H9 (cell line): ENCODE results near the gene CAT. TPM values are rescaled to one million over a fixed set of nuclear protein-coding genes. Genes with fewer than 3 reads are reported as not detected.

Source experiments
- DNase-seq: peaks from one replicate; pipeline ENCODE4 v3.0.0-alpha.2; 2017
- H2AFZ ChIP-seq: one replicate; pipeline ENCODE4 v1.6.1; 2013; ENCODE audit warnings: mild to moderate bottlenecking, low read length, control low read depth, moderate library complexity
- H2AK5ac ChIP-seq: 2 replicates; pipeline ENCODE4 v1.6.1; 2013; ENCODE audit warnings: low read length, control low read depth, mixed read lengths; ENCODE audit not compliant: insufficient read length
- H2BK120ac ChIP-seq: one replicate; pipeline ENCODE4 v1.6.1; 2013; ENCODE audit warnings: low read depth, mild to moderate bottlenecking, low read length, control low read depth, inconsistent platforms; ENCODE audit not compliant: poor library complexity, severe bottlenecking
- H2BK12ac ChIP-seq: 2 replicates; pipeline ENCODE4 v1.6.1; 2013; ENCODE audit warnings: low read length, control low read depth, mixed read lengths, low read depth; ENCODE audit not compliant: insufficient read length
- H2BK15ac ChIP-seq: 2 replicates; pipeline ENCODE4 v1.6.1; 2013; ENCODE audit warnings: low read depth, low read length, control low read depth
- H2BK20ac ChIP-seq: one replicate; pipeline ENCODE4 v1.6.1; 2013; ENCODE audit warnings: low read depth, mild to moderate bottlenecking, low read length, control low read depth, inconsistent platforms; ENCODE audit not compliant: poor library complexity, severe bottlenecking
- H2BK5ac ChIP-seq: 2 replicates; pipeline ENCODE4 v1.6.1; 2013; ENCODE audit warnings: low read length, control low read depth, mixed read lengths; ENCODE audit not compliant: insufficient read length
- H3K14ac ChIP-seq: 2 replicates; pipeline ENCODE4 v1.6.1; 2013; ENCODE audit warnings: low read length, control low read depth; ENCODE audit not compliant: insufficient read depth
- H3K18ac ChIP-seq: 2 replicates; pipeline ENCODE4 v1.6.1; 2013; ENCODE audit warnings: low read depth, mild to moderate bottlenecking, mixed read lengths, low read length, control low read depth; ENCODE audit not compliant: insufficient read length
- H3K23ac ChIP-seq: 2 replicates; pipeline ENCODE4 v1.6.1; 2013; ENCODE audit warnings: low read length, control low read depth, mixed read lengths, low read depth; ENCODE audit not compliant: insufficient read length
- H3K23me2 ChIP-seq: 2 replicates; pipeline ENCODE4 v1.6.1; 2013; ENCODE audit warnings: low read depth, mild to moderate bottlenecking, mixed read lengths, low read length, control low read depth; ENCODE audit not compliant: insufficient read length, poor library complexity, severe bottlenecking
- H3K27ac ChIP-seq: 2 replicates; pipeline ENCODE4 v1.5.1; 2013; ENCODE audit warnings: low read length, control low read depth, mixed read lengths, low read depth; ENCODE audit not compliant: insufficient read length
- H3K27me3 ChIP-seq: 2 replicates; pipeline ENCODE4 v1.6.1; 2013; ENCODE audit warnings: low read length, control low read depth, inconsistent platforms; ENCODE audit not compliant: insufficient read depth
- H3K4ac ChIP-seq: 2 replicates; pipeline ENCODE4 v1.6.1; 2013; ENCODE audit warnings: low read depth, mild to moderate bottlenecking, control low read depth, inconsistent platforms, low read length, moderate library complexity
- H3K4me1 ChIP-seq: 2 replicates; pipeline ENCODE4 v1.6.1; 2013; ENCODE audit warnings: low read length, control low read depth, inconsistent platforms; ENCODE audit not compliant: insufficient read depth
- H3K4me2 ChIP-seq: 2 replicates; pipeline ENCODE4 v1.6.1; 2013; ENCODE audit warnings: low read length, control low read depth, mixed read lengths; ENCODE audit not compliant: insufficient read length, insufficient read depth
- H3K56ac ChIP-seq: 2 replicates; pipeline ENCODE4 v1.6.1; 2013; ENCODE audit warnings: low read depth, mild to moderate bottlenecking, mixed read lengths, low read length, control low read depth; ENCODE audit not compliant: insufficient read length
- H3K79me1 ChIP-seq: 2 replicates; pipeline ENCODE4 v1.6.1; 2013; ENCODE audit warnings: low read depth, mild to moderate bottlenecking, moderate library complexity, low read length, control low read depth, inconsistent platforms; ENCODE audit not compliant: insufficient read depth, poor library complexity, severe bottlenecking
- H3K79me2 ChIP-seq: 2 replicates; pipeline ENCODE4 v1.6.1; 2013; ENCODE audit warnings: low read length, control low read depth, inconsistent platforms; ENCODE audit not compliant: insufficient read depth
- H3K9ac ChIP-seq: 2 replicates; pipeline ENCODE4 v1.6.1; 2013; ENCODE audit warnings: low read length, control low read depth, mixed read lengths; ENCODE audit not compliant: insufficient read length; ENCODE audit errors: extremely low read depth
- H3K9me3 ChIP-seq: one replicate; pipeline ENCODE4 v1.6.1; 2013; ENCODE audit warnings: low read depth, low read length, inconsistent platforms; ENCODE audit not compliant: control insufficient read depth
- H3T11ph ChIP-seq: one replicate; pipeline ENCODE4 v1.6.1; 2013; ENCODE audit warnings: mild to moderate bottlenecking, low read length, control low read depth, inconsistent platforms
- H4K20me1 ChIP-seq: one replicate; pipeline ENCODE4 v1.6.1; 2013; ENCODE audit not compliant: control insufficient read depth, insufficient read length, insufficient read depth
- H4K5ac ChIP-seq: 2 replicates; pipeline ENCODE4 v1.6.1; 2013; ENCODE audit warnings: low read depth, mild to moderate bottlenecking, mixed read lengths, low read length, control low read depth; ENCODE audit not compliant: insufficient read length
- H4K8ac ChIP-seq: replicated peaks from 2 replicates; pipeline ENCODE4 v1.6.1; 2013; ENCODE audit warnings: low read length, control low read depth, mixed read lengths, low read depth; ENCODE audit not compliant: insufficient read length
- H4K91ac ChIP-seq: 2 replicates; pipeline ENCODE4 v1.6.1; 2013; ENCODE audit warnings: low read depth, mild to moderate bottlenecking, moderate library complexity, mixed read lengths, low read length, control low read depth; ENCODE audit not compliant: insufficient read length
- H3K27ac Mint-ChIP-seq, 3 experiments: 2 replicates in 2 of 3; 3 replicates in 1 of 3; pipeline ENCODE4 v1.8.0; 2020 to 2021; ENCODE audit warnings: mixed read lengths in 3 of 3, mild to moderate bottlenecking in 1 of 3, moderate library complexity in 1 of 3
- H3K27me3 Mint-ChIP-seq: 2 replicates; pipeline ENCODE4 v1.8.0; 2021; ENCODE audit warnings: low read depth, mild to moderate bottlenecking, moderate library complexity, mixed read lengths
- H3K36me3 Mint-ChIP-seq, 3 experiments: 2 replicates in 2 of 3; 3 replicates in 1 of 3; pipeline ENCODE4 v1.8.0; 2020 to 2021; ENCODE audit warnings: low read depth in 3 of 3, mixed read lengths in 3 of 3; ENCODE audit not compliant: insufficient read depth in 1 of 3
- H3K4me1 Mint-ChIP-seq, 2 experiments: 2 replicates each; pipeline ENCODE4 v1.8.0; 2020; ENCODE audit warnings: mixed read lengths in 2 of 2
- H3K4me3 Mint-ChIP-seq, 2 experiments: 2 replicates in 1 of 2; 3 replicates in 1 of 2; pipeline ENCODE4 v1.8.0; 2020 to 2021; ENCODE audit warnings: mild to moderate bottlenecking in 2 of 2, mixed read lengths in 2 of 2, moderate library complexity in 1 of 2
- H3K9me3 Mint-ChIP-seq, 2 experiments: 2 replicates in 1 of 2; 3 replicates in 1 of 2; pipeline ENCODE4 v1.8.0; 2020; ENCODE audit warnings: mild to moderate bottlenecking in 2 of 2, mixed read lengths in 2 of 2, moderate library complexity in 1 of 2
- CTCF ChIP-seq: fragments of 200-600 bp; sonication (generic); conservative IDR thresholded peaks from 3 replicates; pipeline ENCODE4 v1.8.0; 2021; ENCODE audit warnings: antibody characterized with exemption, mild to moderate bottlenecking
- WGBS: extraction: QIAGEN DNeasy Blood & Tissue Kit; methylation state at CpG from one replicate; pipeline ENCODE4 v1.1.7; 2013; ENCODE audit warnings: missing lambda C conversion rate, low lambda C conversion rate, mixed read lengths; ENCODE audit not compliant: insufficient read length; ENCODE audit errors: extremely low coverage; 5-methylcytosine and 5-hydroxymethylcytosine counted together
- total RNA-seq: library from RNA; stranded (reverse); gene quantifications from 2 replicates; pipeline ENCODE4 v1.2.1, GENCODE V29; 2021

Gene CAT
- total RNA-seq, 1 experiment from 2014 or later, result 9.9 TPM

GRCh38 chr11:34483106-34483874 is 44.6 kb downstream of the CAT start:
- Histone ChIP-seq H3K27me3 (no peaks in the 10 kb centered on the region), H4K20me1 (no peaks in the 10 kb centered on the region), H3K18ac (no peak overlapping the region), H3K4ac (no peak overlapping the region), H3K9ac (no peak overlapping the region), H2AK5ac (no peak overlapping the region), H3K9me3 (no peaks in the 10 kb centered on the region), H3K56ac (no peak overlapping the region), H2BK15ac (no peak overlapping the region), H2BK12ac (no peak overlapping the region), H4K5ac (no peak overlapping the region), H3K14ac (no peak overlapping the region), H2BK120ac (no peak overlapping the region), H3K79me1 (no peaks in the 10 kb centered on the region), H4K8ac (no peak overlapping the region), H3K27ac (no peak overlapping the region), H3K23ac (no peak overlapping the region), H3K79me2 (no peaks in the 10 kb centered on the region), H3K23me2 (no peaks in the 10 kb centered on the region), H3K4me2 (no peak overlapping the region), H2BK5ac (no peak overlapping the region), H3T11ph (no peak overlapping the region), H2BK20ac (no peak overlapping the region), H3K4me1 (no peaks in the 10 kb centered on the region), H2AFZ (no peak overlapping the region), H4K91ac (no peak overlapping the region)
- Mint-ChIP-seq H3K4me1 (peaks cover 0 to 7% of the 10 kb centered on the region in 2 experiments; a peak in 2 of 4 replicates), H3K27me3 (peaks cover 2% of the 10 kb centered on the region; the same call in 1 of the 2 replicates), H3K9me3 (no peaks in the 10 kb centered on the region), H3K36me3 (no peaks in the 10 kb centered on the region), H3K27ac (no peak overlapping the region), H3K4me3 (no peak overlapping the region)
- no peak for TF ChIP-seq CTCF
- no CpG with 5 or more reads among the region's 9 CpGs for WGBS
- no peak for DNase-seq
